Psoas muscle (tissue), 8 donors: Measurements from ENCODE around the gene HOXB1. TPM values are rescaled to one million over a fixed set of nuclear protein-coding genes. Genes with fewer than 3 reads are reported as not detected.

Source experiments
- ATAC-seq, 4 donors: fragments of 200-7000 bp; cut with Tn5 transposase; one replicate each; pipeline ENCODE4 v1.9.1; 2020; ENCODE audit warnings: moderate library complexity in 3 of 4, mild to moderate bottlenecking in 2 of 4
- DNase-seq, 2 donors: peaks; one replicate each; pipeline ENCODE4 v3.0.0-alpha.2; 2020
- H3K27ac ChIP-seq: fragments of 200-600 bp; one replicate; pipeline ENCODE4 v1.8.0; 2022
- H3K27me3 ChIP-seq, 3 donors: fragments of 200-600 bp in 1 of 3; one replicate each; pipeline versions ENCODE4 v1.6.1 to v1.8.0; 2013 to 2022; ENCODE audit warnings: low read length in 2 of 3, mild to moderate bottlenecking in 2 of 3, moderate library complexity in 1 of 3; ENCODE audit not compliant: insufficient read depth in 3 of 3
- H3K36me3 ChIP-seq, 2 donors: fragments of 200-600 bp in 1 of 2; one replicate each; pipeline versions ENCODE4 v1.6.1 to v1.8.0; 2013 to 2022; ENCODE audit warnings: low read depth in 1 of 2, mild to moderate bottlenecking in 1 of 2, moderate library complexity in 1 of 2; ENCODE audit not compliant: insufficient read depth in 1 of 2
- H3K4me1 ChIP-seq: fragments of 200-600 bp; one replicate; pipeline ENCODE4 v1.8.0; 2022
- H3K4me3 ChIP-seq: fragments of 200-600 bp; one replicate; pipeline ENCODE4 v1.8.0; 2022; ENCODE audit warnings: mild to moderate bottlenecking
- H3K9me3 ChIP-seq: fragments of 200-600 bp; one replicate; pipeline ENCODE4 v1.8.0; 2022
- CTCF ChIP-seq: fragments of 200-600 bp; IDR thresholded peaks from one replicate; pipeline ENCODE4 v1.8.0; 2022; ENCODE audit warnings: antibody characterized with exemption
- WGBS, 3 donors: extraction: QIAGEN DNeasy Blood & Tissue Kit; methylation state at CpG; one replicate each; pipeline versions ENCODE4 v1.1.6 to v1.1.7; 2013; 5-methylcytosine and 5-hydroxymethylcytosine counted together
- intact Hi-C, 2 donors: fragments of 100-400 bp; cut with DNase I; formaldehyde crosslinking; loops; one replicate each; pipeline versions ENCODE4 v1.11.0 to v1.14.2; 2022
- polyA plus RNA-seq, 3 donors: library from polyadenylated mRNA; stranded (reverse); fragments of 200-250 nt; gene quantifications; one replicate each; pipeline ENCODE4 v1.2.3, GENCODE V29; 2013
- total RNA-seq, 4 donors: library from RNA; stranded (reverse); fragmentation: NEBNext Ultra II Directional in 2 of 4; extraction: Animal tissue kit (Norgen Biotek cat#: 25700) in 2 of 4; gene quantifications; one replicate each; pipeline versions ENCODE4 v1.2.1 to v1.2.4, GENCODE V29; 2021 to 2023
- donor health status: healthy with polysubstance abuse.
- donor health status: DM: no; HTN: no; CAD: no; lungs with moderate emphysema.
- donor health status: Bipolar disorder and iron deficiency.
- donor health status: healthy.
- donor health status: DM: yes; HTN: yes; CAD: no.
- donor health status: DM: no; HTN: no; CAD: no.
- donor health status: DM: no; HTN: no; CAD: no.
- donor health status: DM: yes; HTN: yes; CAD: no.

HOXB1 gene
- total and polyA plus RNA-seq, 7 donors: not detected

GRCh38 chr17:48529683-48530009 lies 1.2 kb downstream of the HOXB1 start:
- WGBS, 3 donors: 86 to 91% (median 90%) methylated on average over 11 of the region's 11 CpGs

GRCh38 chr17:48528936-48529682 lies 1.7 kb downstream of the HOXB1 start:
- 89 to 93% (median 93%) methylated on average over 11 of the region's 11 CpGs for WGBS, 3 donors
- Histone ChIP-seq H3K27me3 (peaks cover 0 to 28% (median 7%) of the 10 kb centered on the region in 3 donors), H3K4me3 (no peak overlapping the region), H3K4me1 (no peaks in the 10 kb centered on the region), H3K9me3 (no peaks in the 10 kb centered on the region), H3K27ac (no peak overlapping the region), H3K36me3 (no peaks in the 10 kb centered on the region)
- DNase-seq (no peak), ATAC-seq (no peak)
- no peak for TF ChIP-seq CTCF
- intact Hi-C loops: no loop called here

More at GRCh38 chr17:48529683-48530009, 1.2 kb downstream of the HOXB1 start:
- Histone ChIP-seq H3K27me3 (peaks cover 0 to 28% (median 7%) of the 10 kb centered on the region in 3 donors), H3K36me3 (no peaks in the 10 kb centered on the region), H3K4me1 (no peaks in the 10 kb centered on the region), H3K9me3 (no peaks in the 10 kb centered on the region), H3K4me3 (no peak overlapping the region), H3K27ac (no peak overlapping the region)
- ATAC-seq: no peak
- no peak for DNase-seq
- TF ChIP-seq CTCF: no peak
- intact Hi-C loops: no loop called here

- Histone ChIP-seq H3K4me1 (no peaks in the 10 kb centered on the region), H3K36me3 (no peaks in the 10 kb centered on the region), H3K27ac (no peak overlapping the region), H3K4me3 (no peak overlapping the region), H3K9me3 (no peaks in the 10 kb centered on the region), H3K27me3 (peaks cover 0 to 28% (median 7%) of the 10 kb centered on the region in 3 donors)
- DNase-seq: no peak
- WGBS, 3 donors: 61 to 70% (median 67%) methylated on average over 7 of the region's 7 CpGs
- ATAC-seq: no peak
- intact Hi-C loops: no loop called here
- TF ChIP-seq CTCF: no peak
Measured at GRCh38 chr17:48528153-48528935, 2.5 kb downstream of the HOXB1 start.

- Histone ChIP-seq H3K27me3 (peaks cover 0 to 28% (median 7%) of the 10 kb centered on the region in 3 donors), H3K4me3 (no peak overlapping the region), H3K36me3 (no peaks in the 10 kb centered on the region), H3K27ac (no peak overlapping the region), H3K9me3 (no peaks in the 10 kb centered on the region), H3K4me1 (no peaks in the 10 kb centered on the region)
- WGBS, 3 donors: 62 to 75% (median 65%) methylated on average over 13 to 14 of the region's 14 CpGs
- DNase-seq (no peak), ATAC-seq (no peak)
- intact Hi-C loops: no loop called here
- no peak for TF ChIP-seq CTCF
Measured at GRCh38 chr17:48527547-48527932, 3.3 kb downstream of the HOXB1 start.
